IPS-20b (cell line): ENCODE measurements around the gene SLC24A4.

ENCODE experiments used
- H3K27ac ChIP-seq: one replicate; pipeline ENCODE4 v1.5.1; 2013; ENCODE audit warnings: low read length
- H3K27me3 ChIP-seq: 2 replicates; pipeline ENCODE4 v1.6.1; 2013; ENCODE audit warnings: mild to moderate bottlenecking, low read length, inconsistent platforms; ENCODE audit not compliant: insufficient read depth
- H3K36me3 ChIP-seq: 2 replicates; pipeline ENCODE4 v1.6.1; 2013; ENCODE audit warnings: low read depth, mild to moderate bottlenecking, inconsistent platforms, low read length, moderate library complexity; ENCODE audit not compliant: insufficient read depth
- H3K4me1 ChIP-seq: 2 replicates; pipeline ENCODE4 v1.6.1; 2013; ENCODE audit warnings: mild to moderate bottlenecking, control low read depth, inconsistent platforms, low read length, moderate library complexity; ENCODE audit not compliant: insufficient read depth
- H3K4me3 ChIP-seq: 2 replicates; pipeline ENCODE4 v1.5.1; 2013; ENCODE audit warnings: mild to moderate bottlenecking, low read length, inconsistent platforms
- H3K9ac ChIP-seq: 2 replicates; pipeline ENCODE4 v1.6.1; 2013; ENCODE audit warnings: low read depth, mild to moderate bottlenecking, inconsistent platforms, low read length, moderate library complexity
- H3K9me3 ChIP-seq: 2 replicates; pipeline ENCODE4 v1.6.1; 2013; ENCODE audit warnings: mild to moderate bottlenecking, low read depth, low read length, inconsistent platforms; ENCODE audit not compliant: insufficient read depth

SLC24A4 gene

DNA sequence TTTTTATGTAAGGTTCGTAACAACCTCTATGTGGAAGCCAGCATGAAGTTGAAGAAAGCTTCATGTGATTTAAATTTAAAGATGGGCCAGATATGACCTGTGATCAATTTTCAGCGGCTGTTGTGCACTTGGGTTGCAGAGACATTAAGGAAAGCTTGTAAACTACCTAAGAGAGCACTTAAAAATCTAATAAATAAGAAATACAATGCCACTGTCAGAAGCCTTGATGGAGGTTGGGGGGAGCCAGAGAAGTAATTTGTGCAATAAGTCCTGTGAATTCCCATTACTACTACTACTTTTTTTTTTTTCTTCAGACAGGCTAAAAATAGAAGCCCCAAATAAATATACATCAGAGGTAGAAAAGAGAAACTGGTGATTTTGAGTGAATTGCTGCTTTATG, 30.3 kb upstream of the SLC24A4 start:
- no peaks in the 10 kb centered on the region for H3K36me3 ChIP-seq
- H3K4me1 ChIP-seq = no peaks in the 10 kb centered on the region
- no peak overlapping the region for H3K27ac ChIP-seq
- H3K9me3 ChIP-seq = no peaks in the 10 kb centered on the region
- no peak overlapping the region for H3K9ac ChIP-seq
- H3K27me3 ChIP-seq = no peaks in the 10 kb centered on the region; the same call in 1 of the 2 replicates
- H3K4me3 ChIP-seq = no peak overlapping the region

DNA sequence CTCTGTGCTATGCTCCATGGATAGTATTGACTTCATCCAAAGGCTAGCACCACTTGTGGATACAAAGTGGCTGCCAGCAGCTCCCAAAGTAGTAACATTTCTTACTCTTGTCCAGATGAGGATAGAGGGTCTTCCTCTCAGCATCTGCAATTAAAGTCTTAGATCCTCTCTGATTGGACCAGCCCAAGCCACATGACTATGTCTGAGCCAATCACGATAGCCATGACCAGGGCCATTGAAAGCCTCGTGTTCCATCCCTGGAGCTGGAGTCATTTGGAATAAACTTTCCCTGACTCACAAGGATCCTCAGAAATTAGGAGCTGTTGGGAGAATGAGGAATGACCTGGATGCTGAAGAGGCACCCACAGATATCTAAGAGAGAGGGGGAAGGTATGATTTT, 28.5 kb upstream of the SLC24A4 start:
- H3K27ac ChIP-seq = no peak overlapping the region
- no peaks in the 10 kb centered on the region; the same call in 1 of the 2 replicates for H3K27me3 ChIP-seq
- no peak overlapping the region for H3K9ac ChIP-seq
- H3K36me3 ChIP-seq = no peaks in the 10 kb centered on the region
- H3K4me1 ChIP-seq = no peaks in the 10 kb centered on the region
- H3K4me3 ChIP-seq = no peak overlapping the region
- H3K9me3 ChIP-seq = no peaks in the 10 kb centered on the region

DNA sequence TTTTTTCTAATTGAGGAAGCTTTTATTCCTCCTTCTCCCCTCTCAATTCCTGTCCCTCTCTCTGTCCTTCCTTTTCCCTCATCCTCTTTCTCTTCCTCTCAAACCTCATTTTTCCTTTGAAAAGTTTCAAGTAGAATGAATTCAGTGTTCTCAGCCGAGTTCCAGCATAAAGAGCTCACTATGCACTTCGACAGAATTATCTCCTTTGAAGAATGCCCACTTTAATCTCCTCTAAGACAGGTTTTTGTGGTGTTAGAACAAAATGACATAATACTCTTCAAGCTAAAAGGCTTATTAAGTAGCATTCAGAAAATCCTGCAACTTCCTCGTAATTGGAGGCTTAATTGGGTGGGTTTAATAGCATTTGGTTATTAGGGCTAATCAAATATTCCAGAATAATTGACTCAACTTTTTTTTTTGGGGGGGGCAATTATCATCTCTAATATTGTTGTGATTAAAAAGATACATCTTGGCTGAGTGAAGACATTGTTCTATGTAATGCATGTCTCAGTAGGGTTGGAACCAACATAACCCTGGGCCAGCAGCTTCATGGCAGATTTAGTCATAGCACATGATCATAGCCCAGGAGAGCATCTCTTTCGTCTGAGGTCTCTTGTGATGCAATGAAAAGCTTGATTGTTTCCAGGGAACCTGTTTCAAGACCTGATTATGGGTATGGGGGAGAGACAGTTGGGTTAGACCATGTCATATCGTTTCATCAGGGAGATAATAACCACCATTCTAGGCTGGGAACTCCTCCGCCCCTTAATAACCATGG, 25.0 kb upstream of the SLC24A4 start:
- H3K9me3 ChIP-seq = no peaks in the 10 kb centered on the region
- H3K9ac ChIP-seq = no peak overlapping the region
- H3K4me3 ChIP-seq = no peak overlapping the region
- H3K27ac ChIP-seq = no peak overlapping the region
- no peaks in the 10 kb centered on the region for H3K36me3 ChIP-seq
- no peaks in the 10 kb centered on the region for H3K27me3 ChIP-seq
- H3K4me1 ChIP-seq = no peaks in the 10 kb centered on the region

DNA sequence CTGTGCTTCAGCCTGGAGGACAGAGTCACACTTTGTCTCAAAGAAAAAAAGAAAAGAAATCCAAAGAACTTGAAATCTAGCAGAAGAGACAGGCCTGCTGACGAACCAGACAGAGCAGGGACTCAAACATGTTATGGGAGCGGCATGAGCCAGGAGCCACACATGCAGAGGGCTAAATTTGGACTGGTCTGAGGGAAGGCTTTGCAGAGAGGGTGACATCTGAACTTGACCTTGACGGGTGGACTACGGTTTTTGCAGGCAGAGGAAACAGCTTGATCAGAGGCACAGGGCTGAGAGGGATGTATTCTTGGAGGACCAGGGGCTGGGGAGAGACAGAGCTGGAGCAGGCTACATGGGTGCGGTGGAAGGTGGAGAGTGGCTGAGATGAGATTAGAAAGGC, 20.5 kb upstream of the SLC24A4 start:
- Histone ChIP-seq H3K4me1 (no peaks in the 10 kb centered on the region), H3K27me3 (no peaks in the 10 kb centered on the region)

DNA sequence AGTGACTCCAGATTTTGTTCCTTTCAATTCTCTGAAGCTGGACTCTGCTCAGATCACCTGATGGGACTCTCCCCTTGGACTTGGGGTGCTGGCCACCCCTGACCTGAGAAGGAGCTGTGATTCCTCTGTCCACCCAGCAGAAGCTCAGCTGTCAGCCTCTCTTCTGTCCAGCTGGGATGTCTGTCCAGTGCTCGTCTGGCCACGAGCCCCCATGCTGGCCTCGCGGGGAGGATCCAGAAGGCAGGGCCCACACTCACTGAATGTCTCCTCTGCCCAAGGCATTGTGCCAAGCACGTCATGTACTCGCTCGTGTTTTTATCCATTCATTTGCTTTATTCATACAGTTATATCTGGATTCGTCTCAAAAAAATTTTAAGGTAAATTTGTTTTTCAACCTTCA, 14.2 kb upstream of the SLC24A4 start:
- no peaks in the 10 kb centered on the region for H3K4me1 ChIP-seq
- H3K27me3 ChIP-seq = no peaks in the 10 kb centered on the region
- no peak overlapping the region for H3K4me3 ChIP-seq
- H3K36me3 ChIP-seq = no peaks in the 10 kb centered on the region
- H3K27ac ChIP-seq = no peak overlapping the region
- no peak overlapping the region for H3K9ac ChIP-seq
- H3K9me3 ChIP-seq = no peaks in the 10 kb centered on the region

More for the DNA sequence above, 20.5 kb upstream of the SLC24A4 start:
- Histone ChIP-seq H3K9ac (no peak overlapping the region), H3K9me3 (no peaks in the 10 kb centered on the region), H3K27ac (no peak overlapping the region), H3K4me3 (no peak overlapping the region), H3K36me3 (no peaks in the 10 kb centered on the region)

DNA sequence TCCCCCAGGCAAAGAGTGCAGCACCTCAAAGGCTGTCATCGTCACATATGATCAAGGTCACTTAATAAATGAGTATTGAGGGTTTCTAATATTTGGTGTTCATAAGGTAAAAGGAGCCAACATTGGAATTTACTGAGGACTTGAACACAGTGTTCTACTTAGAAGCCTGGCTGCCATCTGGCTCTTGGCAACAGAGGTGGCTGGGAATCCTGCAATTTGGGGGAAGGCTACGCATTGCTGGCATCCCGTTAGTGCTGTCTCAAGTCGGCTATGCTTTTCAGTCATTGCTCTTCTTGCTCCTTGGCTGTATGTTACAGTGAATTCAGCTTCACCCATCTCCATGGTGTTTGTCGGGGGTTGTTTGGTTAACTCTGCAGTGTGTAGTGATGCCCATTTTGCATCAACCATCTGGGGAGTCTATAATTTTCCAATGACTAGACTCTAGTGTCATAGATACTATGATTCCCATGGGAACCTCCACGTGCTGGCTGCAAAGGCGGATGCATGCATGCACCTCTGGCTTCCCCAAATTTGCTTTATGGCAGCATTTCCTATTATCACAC, 12.9 kb upstream of the SLC24A4 start:
- no peak overlapping the region for H3K9ac ChIP-seq
- no peaks in the 10 kb centered on the region for H3K9me3 ChIP-seq
- peaks cover 6% of the 10 kb centered on the region; the same call in 1 of the 2 replicates for H3K27me3 ChIP-seq
- H3K4me3 ChIP-seq = no peak overlapping the region
- H3K27ac ChIP-seq = no peak overlapping the region
- H3K4me1 ChIP-seq = no peaks in the 10 kb centered on the region
- H3K36me3 ChIP-seq = no peaks in the 10 kb centered on the region

DNA sequence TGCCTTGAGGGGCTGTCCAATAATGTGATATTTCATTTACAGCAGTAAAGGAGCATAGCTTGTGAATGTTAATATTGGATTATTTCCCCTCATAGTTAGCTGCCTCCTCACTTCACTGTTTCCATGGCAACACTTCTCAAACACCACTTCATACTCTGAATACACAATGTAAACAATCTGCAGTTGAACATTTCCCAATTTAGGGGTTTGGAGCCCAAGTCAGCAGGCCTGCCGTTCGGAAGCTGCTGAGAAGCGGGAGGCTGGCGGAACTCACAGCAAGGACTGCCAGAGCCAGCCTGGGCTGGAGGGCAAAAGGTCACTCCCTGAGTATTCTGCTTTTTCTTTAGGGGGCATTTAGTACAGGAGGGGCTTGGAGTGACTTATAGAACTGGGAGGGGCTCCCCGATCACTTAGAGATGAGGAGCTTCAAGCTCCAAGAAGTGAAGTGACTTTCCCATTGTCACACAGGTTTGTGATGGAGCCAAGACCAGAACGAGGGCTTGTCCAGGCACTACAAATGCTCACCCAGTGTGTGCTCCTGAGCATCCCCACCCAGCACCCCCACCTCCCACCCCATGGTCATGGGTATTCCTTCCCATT, 12.1 kb upstream of the SLC24A4 start:
- H3K27me3 ChIP-seq = peaks cover 9% of the 10 kb centered on the region; the same call in 1 of the 2 replicates
- H3K27ac ChIP-seq = no peak overlapping the region
- H3K36me3 ChIP-seq = no peaks in the 10 kb centered on the region
- H3K9ac ChIP-seq = no peak overlapping the region
- H3K4me1 ChIP-seq = no peaks in the 10 kb centered on the region
- no peak overlapping the region for H3K4me3 ChIP-seq
- H3K9me3 ChIP-seq = no peaks in the 10 kb centered on the region

DNA sequence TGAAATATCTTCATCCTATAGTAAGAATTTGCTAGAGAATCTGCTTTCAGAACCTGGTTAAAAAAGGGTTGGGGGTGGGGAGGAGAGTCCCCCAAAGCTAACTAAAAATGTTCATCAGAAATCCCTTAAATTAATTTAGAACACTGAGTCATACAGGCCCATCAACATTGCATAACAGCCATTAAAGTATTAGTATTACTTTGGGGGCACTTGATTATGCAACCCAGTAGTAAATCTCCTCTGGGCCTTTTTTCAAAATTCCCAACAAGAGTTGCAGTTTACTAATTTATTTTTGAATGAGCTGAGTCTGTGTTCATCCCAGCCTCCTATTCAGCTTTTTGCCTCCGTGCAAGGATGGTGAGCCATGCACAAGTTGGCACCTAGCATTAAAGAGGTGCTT, 8.8 kb upstream of the SLC24A4 start:
- Histone ChIP-seq H3K9me3 (no peaks in the 10 kb centered on the region), H3K27me3 (peaks cover 19% of the 10 kb centered on the region), H3K36me3 (no peaks in the 10 kb centered on the region), H3K4me1 (no peaks in the 10 kb centered on the region), H3K9ac (no peak overlapping the region), H3K4me3 (no peak overlapping the region), H3K27ac (no peak overlapping the region)

DNA sequence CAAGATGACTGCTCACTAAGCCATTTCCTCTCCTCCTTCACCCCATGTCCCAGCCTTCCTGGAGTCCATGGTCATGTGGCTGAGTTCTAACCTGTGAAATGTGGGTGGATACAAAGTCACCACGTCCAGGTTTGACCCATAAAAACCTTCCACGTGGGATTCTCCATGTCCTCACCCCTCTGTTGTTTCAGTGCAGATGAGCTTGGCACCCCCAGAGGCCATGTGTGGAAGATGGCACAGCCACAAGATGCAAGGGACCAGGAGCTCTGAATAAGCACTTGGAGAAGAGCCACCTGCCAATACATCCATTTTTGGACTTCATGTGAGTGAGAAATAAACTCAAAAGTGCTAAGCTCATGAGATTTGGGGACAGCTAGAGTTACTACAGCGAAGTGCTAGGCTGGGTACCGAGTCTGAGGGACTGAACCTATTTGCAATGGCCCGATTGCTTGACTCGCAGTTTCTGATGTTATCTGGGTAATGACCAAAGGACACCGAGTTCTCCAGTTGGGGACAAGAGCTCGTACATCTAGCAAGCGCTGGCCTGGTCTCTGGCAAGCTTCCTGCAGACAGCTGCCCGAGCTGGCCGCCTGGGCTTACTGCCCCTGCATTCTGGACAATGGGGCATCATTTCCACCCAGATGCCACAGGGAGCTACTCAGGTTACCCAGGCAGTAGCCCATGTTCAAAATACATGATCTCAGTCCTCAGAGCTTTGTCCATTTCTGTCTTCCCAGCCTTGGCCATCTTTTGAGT, 7.7 kb upstream of the SLC24A4 start:
- H3K36me3 ChIP-seq = no peaks in the 10 kb centered on the region
- peaks cover 27% of the 10 kb centered on the region for H3K27me3 ChIP-seq
- no peak overlapping the region for H3K9ac ChIP-seq
- no peak overlapping the region for H3K4me3 ChIP-seq
- no peak overlapping the region for H3K27ac ChIP-seq
- no peaks in the 10 kb centered on the region for H3K4me1 ChIP-seq
- no peaks in the 10 kb centered on the region for H3K9me3 ChIP-seq

DNA sequence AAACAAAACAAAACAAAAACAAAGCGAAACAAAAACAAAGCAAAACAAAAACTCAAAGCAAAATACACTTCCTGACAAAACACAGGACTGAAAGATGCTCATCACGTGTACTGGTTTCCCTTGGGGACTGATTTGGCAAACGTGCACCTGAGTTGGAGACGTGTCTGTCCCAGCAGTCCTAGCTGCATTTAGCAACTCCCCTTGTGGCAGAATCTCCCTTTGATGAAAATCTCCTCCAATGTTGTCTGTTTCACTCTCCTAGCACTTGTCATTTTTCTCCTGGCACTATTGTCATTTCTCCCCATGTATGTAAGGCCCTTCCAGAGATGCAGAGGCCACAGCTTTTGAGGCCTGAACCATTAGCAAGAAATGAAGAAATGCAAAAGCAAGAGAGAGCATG, 6.8 kb upstream of the SLC24A4 start:
- Histone ChIP-seq H3K4me3 (no peak overlapping the region), H3K27me3 (peaks cover 37% of the 10 kb centered on the region), H3K36me3 (no peaks in the 10 kb centered on the region), H3K9me3 (no peaks in the 10 kb centered on the region), H3K27ac (no peak overlapping the region), H3K4me1 (no peaks in the 10 kb centered on the region), H3K9ac (no peak overlapping the region)

DNA sequence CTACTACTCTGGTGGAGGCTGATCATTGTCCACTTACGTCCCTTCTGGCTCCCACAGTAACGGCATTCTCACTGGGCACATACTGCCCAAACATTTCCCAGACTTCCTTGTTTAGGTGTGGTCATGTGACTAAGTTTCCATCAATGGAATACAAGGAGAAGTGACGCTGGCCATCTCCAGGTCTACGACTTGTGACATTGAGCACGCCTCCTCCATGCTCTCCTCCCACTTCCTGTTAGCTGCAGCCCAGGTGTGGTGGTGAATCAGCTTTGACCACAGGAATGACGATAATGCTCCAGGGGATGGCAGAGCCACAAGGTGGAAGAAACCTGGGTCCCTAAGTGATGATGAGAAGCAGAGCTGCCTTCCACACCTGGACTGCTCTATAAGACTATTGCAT, 6.0 kb upstream of the SLC24A4 start:
- no peaks in the 10 kb centered on the region for H3K36me3 ChIP-seq
- H3K27me3 ChIP-seq = peaks cover 45% of the 10 kb centered on the region
- H3K27ac ChIP-seq = no peak overlapping the region
- H3K4me1 ChIP-seq = no peaks in the 10 kb centered on the region; the same call in 1 of the 2 replicates
- no peak overlapping the region for H3K9ac ChIP-seq
- H3K4me3 ChIP-seq = no peak overlapping the region
- H3K9me3 ChIP-seq = no peaks in the 10 kb centered on the region
